DOHH2 (cell line): ENCODE measurements around the gene TMEM52.

Experiments
- H3F3A ChIP-seq: fragments of 200-600 bp; sonication (generic), shearing (Covaris generic); 2 replicates; pipeline ENCODE4 v1.6.0; 2016; ENCODE audit warnings: antibody characterized with exemption, mild to moderate bottlenecking; ENCODE audit not compliant: control insufficient read depth, insufficient read depth
- H3K27ac ChIP-seq: fragments of 200-600 bp; sonication (generic); 2 replicates; pipeline ENCODE4 v1.5.1; 2014; ENCODE audit warnings: low read depth, mild to moderate bottlenecking, low read length, moderate library complexity
- H3K27me3 ChIP-seq: fragments of 200-600 bp; sonication (generic); 2 replicates; pipeline ENCODE4 v1.6.1; 2014; ENCODE audit warnings: mild to moderate bottlenecking, low read length, mixed read lengths; ENCODE audit not compliant: control insufficient read depth
- H3K36me3 ChIP-seq: fragments of 200-600 bp; sonication (generic); 2 replicates; pipeline ENCODE4 v1.6.1; 2014; ENCODE audit warnings: mild to moderate bottlenecking, low read length, moderate library complexity, mixed read lengths; ENCODE audit not compliant: control insufficient read depth
- H3K4me1 ChIP-seq: fragments of 200-600 bp; sonication (generic); 2 replicates; pipeline ENCODE4 v1.6.1; 2014; ENCODE audit warnings: mild to moderate bottlenecking, low read length, mixed read lengths; ENCODE audit not compliant: control insufficient read depth
- H3K4me2 ChIP-seq: fragments of 200-600 bp; sonication (generic); 2 replicates; pipeline ENCODE4 v1.6.0; 2014; ENCODE audit warnings: mild to moderate bottlenecking, low read length, moderate library complexity
- H3K4me3 ChIP-seq: fragments of 200-600 bp; sonication (generic); 2 replicates; pipeline ENCODE4 v1.5.1; 2014; ENCODE audit warnings: mild to moderate bottlenecking, low read length, mixed read lengths
- H3K79me2 ChIP-seq: fragments of 200-600 bp; sonication (generic); 2 replicates; pipeline ENCODE4 v1.6.1; 2014; ENCODE audit warnings: mild to moderate bottlenecking, low read length, mixed read lengths; ENCODE audit not compliant: control insufficient read depth
- H3K9me2 ChIP-seq: fragments of 200-600 bp; sonication (generic); replicated peaks from 2 replicates; pipeline ENCODE4 v1.6.1; 2014; ENCODE audit warnings: mild to moderate bottlenecking, low read length, mixed read lengths; ENCODE audit not compliant: control insufficient read depth
- H3K9me3 ChIP-seq: fragments of 200-600 bp; sonication (generic); 2 replicates; pipeline ENCODE4 v1.6.1; 2014; ENCODE audit warnings: antibody characterized with exemption, low read length, mixed read lengths; ENCODE audit not compliant: control insufficient read depth, insufficient read depth
- H4K20me1 ChIP-seq: fragments of 200-600 bp; sonication (generic); 2 replicates; pipeline ENCODE4 v1.6.0; 2014; ENCODE audit warnings: low read depth, mild to moderate bottlenecking, antibody characterized with exemption, low read length, moderate library complexity; ENCODE audit not compliant: control insufficient read depth, insufficient read depth
- EZH2phosphoT487 ChIP-seq: fragments of 200-600 bp; sonication (generic); IDR thresholded peaks from 2 replicates; pipeline ENCODE4 v1.6.1; 2017; ENCODE audit warnings: borderline replicate concordance, mild to moderate bottlenecking, antibody characterized with exemption, low read length, moderate library complexity, mixed read lengths
- TF ChIP-seq, protein P1 (sequence below): fragments of 200-600 bp; sonication (generic); IDR thresholded peaks from one replicate; pipeline ENCODE4 v1.5.1; 2014; ENCODE audit warnings: antibody characterized with exemption, mild to moderate bottlenecking, low read depth, low read length; ENCODE audit not compliant: poor library complexity, severe bottlenecking

TMEM52 gene

DNA sequence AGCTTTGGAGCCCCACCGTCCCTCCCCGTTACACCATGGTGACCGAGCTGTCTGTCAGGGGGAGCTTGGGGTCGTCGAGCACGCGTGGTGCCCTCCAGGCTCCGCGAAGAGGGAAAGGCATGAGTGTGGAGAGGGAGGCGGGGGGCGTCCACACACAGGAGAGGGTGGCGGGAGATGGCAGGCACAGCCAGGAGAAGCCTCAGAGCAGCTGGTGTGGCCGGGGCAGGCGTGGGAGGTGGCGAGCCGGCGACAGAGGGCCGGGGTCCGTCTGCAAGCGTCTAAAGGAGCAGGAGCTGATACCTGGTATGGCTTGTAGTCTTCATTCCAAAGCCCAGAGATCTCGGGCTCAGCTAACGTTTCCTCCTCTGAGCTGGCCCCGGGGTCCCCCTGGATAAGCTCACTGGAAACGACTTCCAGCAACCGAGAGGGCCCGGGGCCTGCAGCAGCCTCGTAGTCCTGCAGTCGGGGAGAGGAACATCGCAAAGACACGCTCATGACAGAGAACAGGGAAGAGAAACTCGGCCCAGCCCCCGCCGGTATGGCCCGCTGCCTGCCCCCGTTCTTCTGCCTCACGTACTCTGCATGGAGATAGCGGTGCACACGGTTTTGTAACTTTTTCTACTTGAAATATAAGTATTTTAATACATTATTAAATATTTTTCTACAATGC is 47.1 kb upstream of the TMEM52 start:
- H3K27me3 ChIP-seq, result no peaks in the 10 kb centered on the region
- H3K4me3 ChIP-seq, result no peak overlapping the region
- no peaks in the 10 kb centered on the region for H3K9me2 ChIP-seq
- no peaks in the 10 kb centered on the region for H3K36me3 ChIP-seq
- H3K27ac ChIP-seq, result no peak overlapping the region
- TF ChIP-seq EZH2phosphoT487, result no peak
- TF ChIP-seq, protein P1, sequence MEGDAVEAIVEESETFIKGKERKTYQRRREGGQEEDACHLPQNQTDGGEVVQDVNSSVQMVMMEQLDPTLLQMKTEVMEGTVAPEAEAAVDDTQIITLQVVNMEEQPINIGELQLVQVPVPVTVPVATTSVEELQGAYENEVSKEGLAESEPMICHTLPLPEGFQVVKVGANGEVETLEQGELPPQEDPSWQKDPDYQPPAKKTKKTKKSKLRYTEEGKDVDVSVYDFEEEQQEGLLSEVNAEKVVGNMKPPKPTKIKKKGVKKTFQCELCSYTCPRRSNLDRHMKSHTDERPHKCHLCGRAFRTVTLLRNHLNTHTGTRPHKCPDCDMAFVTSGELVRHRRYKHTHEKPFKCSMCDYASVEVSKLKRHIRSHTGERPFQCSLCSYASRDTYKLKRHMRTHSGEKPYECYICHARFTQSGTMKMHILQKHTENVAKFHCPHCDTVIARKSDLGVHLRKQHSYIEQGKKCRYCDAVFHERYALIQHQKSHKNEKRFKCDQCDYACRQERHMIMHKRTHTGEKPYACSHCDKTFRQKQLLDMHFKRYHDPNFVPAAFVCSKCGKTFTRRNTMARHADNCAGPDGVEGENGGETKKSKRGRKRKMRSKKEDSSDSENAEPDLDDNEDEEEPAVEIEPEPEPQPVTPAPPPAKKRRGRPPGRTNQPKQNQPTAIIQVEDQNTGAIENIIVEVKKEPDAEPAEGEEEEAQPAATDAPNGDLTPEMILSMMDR, result no peak
- no peaks in the 10 kb centered on the region for H3K4me1 ChIP-seq
- no peaks in the 10 kb centered on the region for H3K79me2 ChIP-seq
- H3K9me3 ChIP-seq, result peaks cover 17% of the 10 kb centered on the region; the same call in 1 of the 2 replicates
- no peaks in the 10 kb centered on the region for H3F3A ChIP-seq
- no peaks in the 10 kb centered on the region for H4K20me1 ChIP-seq
- no peak overlapping the region for H3K4me2 ChIP-seq

DNA sequence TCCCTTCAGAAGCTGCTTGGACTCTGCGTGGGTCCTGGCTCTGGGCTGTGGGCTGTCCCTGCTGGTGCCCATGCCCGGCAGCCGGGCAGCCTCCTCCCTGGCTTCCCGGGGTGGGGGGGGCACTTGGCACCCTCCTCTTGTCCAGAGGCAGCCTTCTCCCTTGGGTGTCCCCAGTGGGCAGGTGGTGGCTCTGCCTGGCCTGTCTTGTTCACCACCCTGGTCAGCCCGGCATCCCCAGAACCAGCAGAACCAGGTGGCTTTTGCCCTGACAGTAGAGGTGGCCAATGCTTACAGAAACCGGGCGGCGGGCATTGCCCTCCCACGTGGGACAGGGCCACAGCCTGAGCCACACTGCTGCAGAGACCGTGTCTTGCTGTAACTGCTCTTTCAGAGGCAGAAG is 46.5 kb upstream of the TMEM52 start:
- H3K9me2 ChIP-seq, result no peaks in the 10 kb centered on the region
- H3K79me2 ChIP-seq, result no peaks in the 10 kb centered on the region
- no peaks in the 10 kb centered on the region for H3F3A ChIP-seq
- H4K20me1 ChIP-seq, result no peaks in the 10 kb centered on the region
- H3K36me3 ChIP-seq, result no peaks in the 10 kb centered on the region
- no peak overlapping the region for H3K27ac ChIP-seq
- no peak for TF ChIP-seq EZH2phosphoT487
- TF ChIP-seq, protein P1, result no peak
- H3K27me3 ChIP-seq, result no peaks in the 10 kb centered on the region
- no peaks in the 10 kb centered on the region for H3K4me1 ChIP-seq
- peaks cover 11% of the 10 kb centered on the region; the same call in 1 of the 2 replicates for H3K9me3 ChIP-seq
- no peak overlapping the region for H3K4me2 ChIP-seq
- H3K4me3 ChIP-seq, result no peak overlapping the region

DNA sequence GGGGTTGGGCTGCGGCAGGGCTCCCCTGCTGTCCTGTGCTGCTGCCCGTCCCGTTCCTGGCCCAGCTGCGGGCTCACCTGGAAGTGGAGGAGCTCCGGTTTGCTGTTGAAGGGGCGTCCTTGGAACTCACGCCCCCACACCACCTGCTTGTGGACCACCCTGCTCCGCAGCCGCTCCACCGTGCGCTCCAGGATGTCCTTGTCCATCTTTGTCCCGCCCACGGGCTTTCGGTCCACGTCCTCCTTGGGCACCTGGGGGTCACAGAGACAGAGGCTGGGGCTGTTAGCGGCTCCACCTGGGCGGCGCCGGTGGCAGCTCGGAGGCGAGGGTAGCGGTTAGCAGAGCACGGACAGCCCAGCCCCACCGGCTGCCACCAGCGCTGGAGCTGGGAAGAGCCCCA is 45.7 kb upstream of the TMEM52 start:
- Histone ChIP-seq H3K27me3 (no peaks in the 10 kb centered on the region), H3K79me2 (no peaks in the 10 kb centered on the region), H3K4me1 (no peaks in the 10 kb centered on the region), H3K27ac (no peak overlapping the region), H3F3A (no peaks in the 10 kb centered on the region), H3K36me3 (no peaks in the 10 kb centered on the region), H3K4me2 (no peak overlapping the region), H3K9me3 (peaks cover 3% of the 10 kb centered on the region; the same call in 1 of the 2 replicates), H3K4me3 (no peak overlapping the region), H3K9me2 (no peaks in the 10 kb centered on the region), H4K20me1 (no peaks in the 10 kb centered on the region)
- TF ChIP-seq, protein P1, result no peak
- no peak for TF ChIP-seq EZH2phosphoT487
